ENCODE measurements around the gene MRPL14. TPM values are rescaled to one million over a fixed set of nuclear protein-coding genes. Genes with fewer than 3 reads are reported as not detected.

The MRPL14 gene
- total RNA-seq, 2 donors from 2014 or later, result 44.1 to 45.9 TPM

- no peak for TF ChIP-seq CTCF (IDR thresholded peaks at IDR 0.05)
- DNase-seq (ENCODE audit: low spot score), result peak; percentile 61
- Histone ChIP-seq H3K9me3 (no peaks in the 10 kb centered on the region), H3K4me3 (peak overlapping the region in 1 of 2 donors; percentile 12), H3K36me3 (peaks cover 30% of the 10 kb centered on the region), H3K27me3 (no peaks in the 10 kb centered on the region), H3K4me1 (peaks cover 0 to 19% of the 10 kb centered on the region in 2 donors), H3K27ac (peak overlapping the region; percentile 28 to 43)
These were observed 6.0 kb upstream of the MRPL14 start for GRCh38 chr6:44133003-44133931.

- no peaks in the 10 kb centered on the region for H3K27me3 ChIP-seq
- TF ChIP-seq CTCF (IDR thresholded peaks at IDR 0.05), result no peak
- peaks cover 30% of the 10 kb centered on the region for H3K36me3 ChIP-seq
- H3K9me3 ChIP-seq, result no peaks in the 10 kb centered on the region
- DNase-seq (ENCODE audit: low spot score), result no peak
- peaks cover 0 to 22% of the 10 kb centered on the region in 2 donors for H3K4me1 ChIP-seq
- H3K27ac ChIP-seq, result no peak overlapping the region
- H3K4me3 ChIP-seq, result no peak overlapping the region
These were observed 5.2 kb upstream of the MRPL14 start for GRCh38 chr6:44132476-44132875.

- Histone ChIP-seq H3K27ac (no peak overlapping the region), H3K27me3 (no peaks in the 10 kb centered on the region), H3K36me3 (peaks cover 24% of the 10 kb centered on the region), H3K4me1 (peaks cover 0 to 22% of the 10 kb centered on the region in 2 donors), H3K9me3 (no peaks in the 10 kb centered on the region), H3K4me3 (no peak overlapping the region)
- no peak for DNase-seq (ENCODE audit: low spot score)
- no peak for TF ChIP-seq CTCF (IDR thresholded peaks at IDR 0.05)
These were observed 4.6 kb upstream of the MRPL14 start for GRCh38 chr6:44131892-44132291.

- no peak for TF ChIP-seq CTCF (IDR thresholded peaks at IDR 0.05)
- H3K9me3 ChIP-seq, result no peaks in the 10 kb centered on the region
- H3K27ac ChIP-seq, result no peak overlapping the region
- no peak overlapping the region for H3K4me3 ChIP-seq
- no peak for DNase-seq (ENCODE audit: low spot score)
- H3K27me3 ChIP-seq, result no peaks in the 10 kb centered on the region
- peaks cover 0 to 39% of the 10 kb centered on the region in 2 donors for H3K4me1 ChIP-seq
- H3K36me3 ChIP-seq, result peaks cover 5% of the 10 kb centered on the region
These were observed 2.6 kb upstream of the MRPL14 start for GRCh38 chr6:44129841-44130322.

GRCh38 chr6:44128020-44128917, 1.0 kb upstream of the MRPL14 start:
- Histone ChIP-seq H3K9me3 (no peaks in the 10 kb centered on the region), H3K36me3 (no peaks in the 10 kb centered on the region), H3K27me3 (no peaks in the 10 kb centered on the region), H3K4me1 (peaks cover 0 to 47% of the 10 kb centered on the region in 2 donors), H3K27ac (peak overlapping the region; percentile 93 to 96), H3K4me3 (peak overlapping the region; percentile 76 to 100)
- DNase-seq (ENCODE audit: low spot score), result peak; percentile 66
- peak in 1 of 2 donors; percentile 37 for TF ChIP-seq CTCF (IDR thresholded peaks at IDR 0.05)
